Measurements from ENCODE around the gene CHRM4. TPM values are rescaled to one million over a fixed set of nuclear protein-coding genes. Genes with fewer than 3 reads are reported as not detected.

The CHRM4 gene
- total and polyA plus RNA-seq, 2 of the 13 experiments (the other 11 are each of a cell fraction or from before 2014, with no cell fraction given): 0.13 to 0.21 TPM

GRCh38 chr11:46339816-46340215, 51.8 kb downstream of the CHRM4 start:
- TF ChIP-seq CEBPB (IDR thresholded peaks at IDR 0.05; ENCODE audit: borderline replicate concordance, low read depth, low read length) (peak; percentile 16; the same call in 1 of the 2 replicates), ZNF513 (CRISPR knock-in tag; conservative IDR thresholded peaks at IDR 0.05) (no peak)
- H3K36me3 ChIP-seq (replicated peaks in 1 of 2; ENCODE audit: control insufficient read depth in 1 of 2, insufficient read depth in 2 of 2, low read length in 2 of 2): no peaks in the 10 kb centered on the region
- no peak overlapping the region for H3K4me3 ChIP-seq (replicated peaks in 1 of 3; ENCODE audit: insufficient read depth in 1 of 3, low read depth in 2 of 3, low read length in 3 of 3)
- DNase-seq (ENCODE audit: low spot score) (no peak), FAIRE-seq (no peak), ATAC-seq (peak; percentile 22; the same call in 2 of the 3 replicates)
- H3K4me2 ChIP-seq (ENCODE audit: low read depth, low read length): no peak overlapping the region
- H4K20me1 ChIP-seq (ENCODE audit: insufficient read depth, low read length): no peaks in the 10 kb centered on the region
- H3K9me3 ChIP-seq (ENCODE audit: low read length): no peaks in the 10 kb centered on the region
- WGBS (ENCODE audit: low lambda C conversion rate): 50% methylated on average over 1 of the region's 2 CpGs
- no peak overlapping the region for H3K9ac ChIP-seq (ENCODE audit: insufficient read depth, low read depth, low read length)
- H3K79me2 ChIP-seq (ENCODE audit: insufficient read depth, low read length): no peaks in the 10 kb centered on the region
- in situ Hi-C loops (cut with HindIII; ENCODE audit: extremely low pct_ligation_motif_present, low pct_unique_long_range_greater_than_20kb): no loop called here
- H3K27ac ChIP-seq (ENCODE audit: extremely low read length, insufficient read depth, low read length): no peak overlapping the region
- H3K27me3 ChIP-seq (ENCODE audit: control insufficient read depth in 1 of 2, insufficient read depth in 2 of 2, low read length in 2 of 2): peaks cover 5 to 59% of the 10 kb centered on the region in 2 experiments
- ChIA-PET POLR2A (no interaction called here), CTCF (ENCODE audit: low intra/inter-chr PET ratio, low total read pairs) (no interaction called here)
- no peak overlapping the region for H2AFZ ChIP-seq (ENCODE audit: low read length)
- intact Hi-C loops (cut with micrococcal nuclease; ENCODE audit: unreplicated experiment): no loop called here
- no TSS peak for BruUV-seq (replicated peaks)
- H3K4me1 ChIP-seq (ENCODE audit: insufficient read depth, low read length): peaks cover 30% of the 10 kb centered on the region

- Histone ChIP-seq H4K20me1 (ENCODE audit: insufficient read depth, low read length) (no peaks in the 10 kb centered on the region), H3K4me2 (ENCODE audit: low read depth, low read length) (peak overlapping the region; percentile 37; the same call in 1 of the 2 replicates), H3K79me2 (ENCODE audit: insufficient read depth, low read length) (no peaks in the 10 kb centered on the region), H3K27ac (ENCODE audit: extremely low read length, insufficient read depth, low read length) (no peak overlapping the region), H3K9ac (ENCODE audit: insufficient read depth, low read depth, low read length) (no peak overlapping the region), H3K36me3 (replicated peaks in 1 of 2; ENCODE audit: control insufficient read depth in 1 of 2, insufficient read depth in 2 of 2, low read length in 2 of 2) (no peaks in the 10 kb centered on the region), H3K27me3 (ENCODE audit: control insufficient read depth in 1 of 2, insufficient read depth in 2 of 2, low read length in 2 of 2) (peaks cover 7 to 65% of the 10 kb centered on the region in 2 experiments), H2AFZ (ENCODE audit: low read length) (no peak overlapping the region), H3K4me3 (replicated peaks in 1 of 3; ENCODE audit: insufficient read depth in 1 of 3, low read depth in 2 of 3, low read length in 3 of 3) (peak overlapping the region in 1 of 3 experiments; percentile 29; a peak in 1 of 6 replicates), H3K9me3 (ENCODE audit: low read length) (no peaks in the 10 kb centered on the region), H3K4me1 (ENCODE audit: insufficient read depth, low read length) (peaks cover 23% of the 10 kb centered on the region)
- no peak for FAIRE-seq
- BruUV-seq (replicated peaks): no TSS peak
- ATAC-seq: peak; percentile 33; the same call in 2 of the 3 replicates
- ChIA-PET CTCF (ENCODE audit: low intra/inter-chr PET ratio, low total read pairs) (no interaction called here), POLR2A (no interaction called here)
- no peak for DNase-seq (ENCODE audit: low spot score)
- in situ Hi-C loops (cut with HindIII; ENCODE audit: extremely low pct_ligation_motif_present, low pct_unique_long_range_greater_than_20kb): no loop called here
- intact Hi-C loops (cut with micrococcal nuclease; ENCODE audit: unreplicated experiment): no loop called here
- WGBS (ENCODE audit: low lambda C conversion rate): 19% methylated on average over 9 of the region's 16 CpGs
- TF ChIP-seq TAF1 (CRISPR knock-in tag; IDR thresholded peaks at IDR 0.05) (no peak), ZGPAT (CRISPR knock-in tag; IDR thresholded peaks at IDR 0.05) (no peak), POLR2A (IDR thresholded peaks at IDR 0.05; ENCODE audit: insufficient read depth in 1 of 2, low read depth in 2 of 2, low read length in 2 of 2) (no peak), ETV6 (CRISPR knock-in tag; conservative IDR thresholded peaks at IDR 0.05) (no peak), ZNF331 (CRISPR knock-in tag; IDR thresholded peaks at IDR 0.05) (no peak), MED8 (CRISPR knock-in tag; IDR thresholded peaks at IDR 0.05; ENCODE audit: insufficient replicate concordance) (no peak), GFI1 (CRISPR knock-in tag; IDR thresholded peaks at IDR 0.05; ENCODE audit: borderline replicate concordance) (no peak), NFIB (CRISPR knock-in tag; IDR thresholded peaks at IDR 0.05; ENCODE audit: borderline replicate concordance) (no peak), POGZ (CRISPR knock-in tag; IDR thresholded peaks at IDR 0.05) (no peak), KDM5A (IDR thresholded peaks at IDR 0.05; ENCODE audit: borderline replicate concordance, low read length) (no peak), ZNF777 (CRISPR knock-in tag; IDR thresholded peaks at IDR 0.05) (no peak), SMAD3 (CRISPR knock-in tag; IDR thresholded peaks at IDR 0.05) (no peak), CHD4 (IDR thresholded peaks at IDR 0.05; ENCODE audit: borderline replicate concordance, low read length) (no peak), MXD1 (CRISPR knock-in tag; IDR thresholded peaks at IDR 0.05) (no peak)
These were observed 52.4 kb downstream of the CHRM4 start for GRCh38 chr11:46338988-46339666.
